ENCODE measurements around the gene SND1.

The SND1 gene

DNA sequence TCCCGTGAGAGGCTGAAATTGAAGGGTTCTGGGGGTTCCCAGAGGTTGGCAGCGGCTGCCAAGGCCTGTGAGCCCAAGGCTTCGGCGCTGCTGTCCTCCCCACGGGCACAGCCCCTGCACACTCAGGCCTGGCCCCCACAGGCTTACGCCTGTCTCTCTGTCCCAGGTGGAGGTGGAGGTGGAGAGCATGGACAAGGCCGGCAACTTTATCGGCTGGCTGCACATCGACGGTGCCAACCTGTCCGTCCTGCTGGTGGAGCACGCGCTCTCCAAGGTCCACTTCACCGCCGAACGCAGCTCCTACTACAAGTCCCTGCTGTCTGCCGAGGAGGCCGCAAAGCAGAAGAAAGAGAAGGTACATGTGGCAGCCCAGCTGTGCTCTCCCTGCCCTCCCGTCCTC, 422.3 kb downstream of the SND1 start:
- TF ChIP-seq ISL1 (CRISPR knock-in tag; IDR thresholded peaks at IDR 0.05) (no peak), ZNF8 (CRISPR knock-in tag; IDR thresholded peaks at IDR 0.05) (no peak), ESRRG (CRISPR knock-in tag; IDR thresholded peaks at IDR 0.05) (no peak), TCF4 (CRISPR knock-in tag; IDR thresholded peaks at IDR 0.05; ENCODE audit: borderline replicate concordance) (no peak), ZFP3 (CRISPR knock-in tag; IDR thresholded peaks at IDR 0.05) (no peak), GLIS3 (CRISPR knock-in tag; IDR thresholded peaks at IDR 0.05) (no peak), ARNTL (CRISPR knock-in tag; IDR thresholded peaks at IDR 0.05; ENCODE audit: borderline replicate concordance, low read depth) (no peak), TOX (CRISPR knock-in tag; IDR thresholded peaks at IDR 0.05; ENCODE audit: borderline replicate concordance) (no peak), BACH2 (CRISPR knock-in tag; IDR thresholded peaks at IDR 0.05; ENCODE audit: borderline replicate concordance) (no peak)
- TF ChIP-seq, protein P1, sequence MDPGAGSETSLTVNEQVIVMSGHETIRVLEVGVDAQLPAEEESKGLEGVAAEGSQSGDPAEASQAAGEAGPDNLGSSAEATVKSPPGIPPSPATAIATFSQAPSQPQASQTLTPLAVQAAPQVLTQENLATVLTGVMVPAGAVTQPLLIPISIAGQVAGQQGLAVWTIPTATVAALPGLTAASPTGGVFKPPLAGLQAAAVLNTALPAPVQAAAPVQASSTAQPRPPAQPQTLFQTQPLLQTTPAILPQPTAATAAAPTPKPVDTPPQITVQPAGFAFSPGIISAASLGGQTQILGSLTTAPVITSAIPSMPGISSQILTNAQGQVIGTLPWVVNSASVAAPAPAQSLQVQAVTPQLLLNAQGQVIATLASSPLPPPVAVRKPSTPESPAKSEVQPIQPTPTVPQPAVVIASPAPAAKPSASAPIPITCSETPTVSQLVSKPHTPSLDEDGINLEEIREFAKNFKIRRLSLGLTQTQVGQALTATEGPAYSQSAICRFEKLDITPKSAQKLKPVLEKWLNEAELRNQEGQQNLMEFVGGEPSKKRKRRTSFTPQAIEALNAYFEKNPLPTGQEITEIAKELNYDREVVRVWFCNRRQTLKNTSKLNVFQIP (CRISPR knock-in tag; IDR thresholded peaks at IDR 0.05; ENCODE audit: borderline replicate concordance, low read depth), result no peak
- TF ChIP-seq, protein P2, sequence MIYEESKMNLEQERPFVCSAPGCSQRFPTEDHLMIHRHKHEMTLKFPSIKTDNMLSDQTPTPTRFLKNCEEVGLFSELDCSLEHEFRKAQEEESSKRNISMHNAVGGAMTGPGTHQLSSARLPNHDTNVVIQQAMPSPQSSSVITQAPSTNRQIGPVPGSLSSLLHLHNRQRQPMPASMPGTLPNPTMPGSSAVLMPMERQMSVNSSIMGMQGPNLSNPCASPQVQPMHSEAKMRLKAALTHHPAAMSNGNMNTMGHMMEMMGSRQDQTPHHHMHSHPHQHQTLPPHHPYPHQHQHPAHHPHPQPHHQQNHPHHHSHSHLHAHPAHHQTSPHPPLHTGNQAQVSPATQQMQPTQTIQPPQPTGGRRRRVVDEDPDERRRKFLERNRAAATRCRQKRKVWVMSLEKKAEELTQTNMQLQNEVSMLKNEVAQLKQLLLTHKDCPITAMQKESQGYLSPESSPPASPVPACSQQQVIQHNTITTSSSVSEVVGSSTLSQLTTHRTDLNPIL (CRISPR knock-in tag; IDR thresholded peaks at IDR 0.05; ENCODE audit: low read depth), result no peak
- no peak for ATAC-seq

- TF ChIP-seq, protein P1 (CRISPR knock-in tag; IDR thresholded peaks at IDR 0.05; ENCODE audit: borderline replicate concordance, low read depth), result no peak
- TF ChIP-seq, protein P2 (CRISPR knock-in tag; IDR thresholded peaks at IDR 0.05; ENCODE audit: low read depth), result no peak
- no peak for TF ChIP-seq GLIS3 (CRISPR knock-in tag; IDR thresholded peaks at IDR 0.05)
- no peak for TF ChIP-seq BACH2 (CRISPR knock-in tag; IDR thresholded peaks at IDR 0.05; ENCODE audit: borderline replicate concordance)
- TF ChIP-seq SNAI2 (CRISPR knock-in tag; IDR thresholded peaks at IDR 0.05), result no peak
- no peak for TF ChIP-seq RARB (CRISPR knock-in tag; IDR thresholded peaks at IDR 0.05)
- no peak for TF ChIP-seq ISL1 (CRISPR knock-in tag; IDR thresholded peaks at IDR 0.05)
- no peak for TF ChIP-seq ZFP3 (CRISPR knock-in tag; IDR thresholded peaks at IDR 0.05)
- no peak for TF ChIP-seq ZFP30 (CRISPR knock-in tag; IDR thresholded peaks at IDR 0.05)
- TF ChIP-seq ZNF8 (CRISPR knock-in tag; IDR thresholded peaks at IDR 0.05), result no peak
- no peak for ATAC-seq
Measured at GRCh38 chr7:128074736-128075135, 422.7 kb downstream of the SND1 start.

- no peak for ATAC-seq
- no peak for TF ChIP-seq RARB (CRISPR knock-in tag; IDR thresholded peaks at IDR 0.05)
- TF ChIP-seq ESRRG (CRISPR knock-in tag; IDR thresholded peaks at IDR 0.05), result no peak
Measured at GRCh38 chr7:128075242-128076095, 423.5 kb downstream of the SND1 start.

GRCh38 chr7:128076196-128076795, 424.3 kb downstream of the SND1 start:
- ATAC-seq, result no peak
- no peak for TF ChIP-seq GLIS3 (CRISPR knock-in tag; IDR thresholded peaks at IDR 0.05)
- no peak for TF ChIP-seq OSR1 (CRISPR knock-in tag; IDR thresholded peaks at IDR 0.05)
- no peak for TF ChIP-seq PATZ1 (CRISPR knock-in tag; IDR thresholded peaks at IDR 0.05; ENCODE audit: borderline replicate concordance)
- TF ChIP-seq, protein P1 (CRISPR knock-in tag; IDR thresholded peaks at IDR 0.05; ENCODE audit: borderline replicate concordance, low read depth), result no peak
- no peak for TF ChIP-seq ZNF8 (CRISPR knock-in tag; IDR thresholded peaks at IDR 0.05)
- no peak for TF ChIP-seq ZFP30 (CRISPR knock-in tag; IDR thresholded peaks at IDR 0.05)
- TF ChIP-seq TCF4 (CRISPR knock-in tag; IDR thresholded peaks at IDR 0.05; ENCODE audit: borderline replicate concordance), result no peak
- TF ChIP-seq ESRRG (CRISPR knock-in tag; IDR thresholded peaks at IDR 0.05), result no peak
- no peak for TF ChIP-seq TOX (CRISPR knock-in tag; IDR thresholded peaks at IDR 0.05; ENCODE audit: borderline replicate concordance)
- TF ChIP-seq RARB (CRISPR knock-in tag; IDR thresholded peaks at IDR 0.05), result no peak
- TF ChIP-seq ZC3H10 (CRISPR knock-in tag; IDR thresholded peaks at IDR 0.05), result no peak
- no peak for TF ChIP-seq ZNF565 (CRISPR knock-in tag; conservative IDR thresholded peaks at IDR 0.05; ENCODE audit: low read depth)
- no peak for TF ChIP-seq CSDC2 (CRISPR knock-in tag; IDR thresholded peaks at IDR 0.05)
- no peak for TF ChIP-seq SNAI2 (CRISPR knock-in tag; IDR thresholded peaks at IDR 0.05)
- TF ChIP-seq ISL1 (CRISPR knock-in tag; IDR thresholded peaks at IDR 0.05), result no peak
- TF ChIP-seq, protein P2 (CRISPR knock-in tag; IDR thresholded peaks at IDR 0.05; ENCODE audit: low read depth), result no peak
